H9 (cell line): ENCODE data around the gene CDKAL1. TPM values are rescaled to one million over a fixed set of nuclear protein-coding genes. Genes with fewer than 3 reads are reported as not detected.

Experiments
- DNase-seq: peaks from one replicate; pipeline ENCODE4 v3.0.0-alpha.2; 2017
- H2AFZ ChIP-seq: one replicate; pipeline ENCODE4 v1.6.1; 2013; ENCODE audit warnings: mild to moderate bottlenecking, low read length, control low read depth, moderate library complexity
- H2AK5ac ChIP-seq: 2 replicates; pipeline ENCODE4 v1.6.1; 2013; ENCODE audit warnings: low read length, control low read depth, mixed read lengths; ENCODE audit not compliant: insufficient read length
- H2BK120ac ChIP-seq: one replicate; pipeline ENCODE4 v1.6.1; 2013; ENCODE audit warnings: low read depth, mild to moderate bottlenecking, low read length, control low read depth, inconsistent platforms; ENCODE audit not compliant: poor library complexity, severe bottlenecking
- H2BK12ac ChIP-seq: 2 replicates; pipeline ENCODE4 v1.6.1; 2013; ENCODE audit warnings: low read length, control low read depth, mixed read lengths, low read depth; ENCODE audit not compliant: insufficient read length
- H2BK15ac ChIP-seq: 2 replicates; pipeline ENCODE4 v1.6.1; 2013; ENCODE audit warnings: low read depth, low read length, control low read depth
- H2BK20ac ChIP-seq: one replicate; pipeline ENCODE4 v1.6.1; 2013; ENCODE audit warnings: low read depth, mild to moderate bottlenecking, low read length, control low read depth, inconsistent platforms; ENCODE audit not compliant: poor library complexity, severe bottlenecking
- H2BK5ac ChIP-seq: 2 replicates; pipeline ENCODE4 v1.6.1; 2013; ENCODE audit warnings: low read length, control low read depth, mixed read lengths; ENCODE audit not compliant: insufficient read length
- H3K14ac ChIP-seq: 2 replicates; pipeline ENCODE4 v1.6.1; 2013; ENCODE audit warnings: low read length, control low read depth; ENCODE audit not compliant: insufficient read depth
- H3K18ac ChIP-seq: 2 replicates; pipeline ENCODE4 v1.6.1; 2013; ENCODE audit warnings: low read depth, mild to moderate bottlenecking, mixed read lengths, low read length, control low read depth; ENCODE audit not compliant: insufficient read length
- H3K23ac ChIP-seq: 2 replicates; pipeline ENCODE4 v1.6.1; 2013; ENCODE audit warnings: low read length, control low read depth, mixed read lengths, low read depth; ENCODE audit not compliant: insufficient read length
- H3K23me2 ChIP-seq: 2 replicates; pipeline ENCODE4 v1.6.1; 2013; ENCODE audit warnings: low read depth, mild to moderate bottlenecking, mixed read lengths, low read length, control low read depth; ENCODE audit not compliant: insufficient read length, poor library complexity, severe bottlenecking
- H3K27ac ChIP-seq: 2 replicates; pipeline ENCODE4 v1.5.1; 2013; ENCODE audit warnings: low read length, control low read depth, mixed read lengths, low read depth; ENCODE audit not compliant: insufficient read length
- H3K27me3 ChIP-seq: 2 replicates; pipeline ENCODE4 v1.6.1; 2013; ENCODE audit warnings: low read length, control low read depth, inconsistent platforms; ENCODE audit not compliant: insufficient read depth
- H3K4ac ChIP-seq: 2 replicates; pipeline ENCODE4 v1.6.1; 2013; ENCODE audit warnings: low read depth, mild to moderate bottlenecking, control low read depth, inconsistent platforms, low read length, moderate library complexity
- H3K4me1 ChIP-seq: 2 replicates; pipeline ENCODE4 v1.6.1; 2013; ENCODE audit warnings: low read length, control low read depth, inconsistent platforms; ENCODE audit not compliant: insufficient read depth
- H3K4me2 ChIP-seq: 2 replicates; pipeline ENCODE4 v1.6.1; 2013; ENCODE audit warnings: low read length, control low read depth, mixed read lengths; ENCODE audit not compliant: insufficient read length, insufficient read depth
- H3K56ac ChIP-seq: 2 replicates; pipeline ENCODE4 v1.6.1; 2013; ENCODE audit warnings: low read depth, mild to moderate bottlenecking, mixed read lengths, low read length, control low read depth; ENCODE audit not compliant: insufficient read length
- H3K79me1 ChIP-seq: 2 replicates; pipeline ENCODE4 v1.6.1; 2013; ENCODE audit warnings: low read depth, mild to moderate bottlenecking, moderate library complexity, low read length, control low read depth, inconsistent platforms; ENCODE audit not compliant: insufficient read depth, poor library complexity, severe bottlenecking
- H3K79me2 ChIP-seq: 2 replicates; pipeline ENCODE4 v1.6.1; 2013; ENCODE audit warnings: low read length, control low read depth, inconsistent platforms; ENCODE audit not compliant: insufficient read depth
- H3K9ac ChIP-seq: 2 replicates; pipeline ENCODE4 v1.6.1; 2013; ENCODE audit warnings: low read length, control low read depth, mixed read lengths; ENCODE audit not compliant: insufficient read length; ENCODE audit errors: extremely low read depth
- H3K9me3 ChIP-seq: one replicate; pipeline ENCODE4 v1.6.1; 2013; ENCODE audit warnings: low read depth, low read length, inconsistent platforms; ENCODE audit not compliant: control insufficient read depth
- H3T11ph ChIP-seq: one replicate; pipeline ENCODE4 v1.6.1; 2013; ENCODE audit warnings: mild to moderate bottlenecking, low read length, control low read depth, inconsistent platforms
- H4K20me1 ChIP-seq: one replicate; pipeline ENCODE4 v1.6.1; 2013; ENCODE audit not compliant: control insufficient read depth, insufficient read length, insufficient read depth
- H4K5ac ChIP-seq: 2 replicates; pipeline ENCODE4 v1.6.1; 2013; ENCODE audit warnings: low read depth, mild to moderate bottlenecking, mixed read lengths, low read length, control low read depth; ENCODE audit not compliant: insufficient read length
- H4K8ac ChIP-seq: replicated peaks from 2 replicates; pipeline ENCODE4 v1.6.1; 2013; ENCODE audit warnings: low read length, control low read depth, mixed read lengths, low read depth; ENCODE audit not compliant: insufficient read length
- H4K91ac ChIP-seq: 2 replicates; pipeline ENCODE4 v1.6.1; 2013; ENCODE audit warnings: low read depth, mild to moderate bottlenecking, moderate library complexity, mixed read lengths, low read length, control low read depth; ENCODE audit not compliant: insufficient read length
- H3K27ac Mint-ChIP-seq, 3 experiments: 2 replicates in 2 of 3; 3 replicates in 1 of 3; pipeline ENCODE4 v1.8.0; 2020 to 2021; ENCODE audit warnings: mixed read lengths in 3 of 3, mild to moderate bottlenecking in 1 of 3, moderate library complexity in 1 of 3
- H3K27me3 Mint-ChIP-seq: 2 replicates; pipeline ENCODE4 v1.8.0; 2021; ENCODE audit warnings: low read depth, mild to moderate bottlenecking, moderate library complexity, mixed read lengths
- H3K36me3 Mint-ChIP-seq, 3 experiments: 2 replicates in 2 of 3; 3 replicates in 1 of 3; pipeline ENCODE4 v1.8.0; 2020 to 2021; ENCODE audit warnings: low read depth in 3 of 3, mixed read lengths in 3 of 3; ENCODE audit not compliant: insufficient read depth in 1 of 3
- H3K4me1 Mint-ChIP-seq, 2 experiments: 2 replicates each; pipeline ENCODE4 v1.8.0; 2020; ENCODE audit warnings: mixed read lengths in 2 of 2
- H3K4me3 Mint-ChIP-seq, 2 experiments: 2 replicates in 1 of 2; 3 replicates in 1 of 2; pipeline ENCODE4 v1.8.0; 2020 to 2021; ENCODE audit warnings: mild to moderate bottlenecking in 2 of 2, mixed read lengths in 2 of 2, moderate library complexity in 1 of 2
- H3K9me3 Mint-ChIP-seq, 2 experiments: 2 replicates in 1 of 2; 3 replicates in 1 of 2; pipeline ENCODE4 v1.8.0; 2020; ENCODE audit warnings: mild to moderate bottlenecking in 2 of 2, mixed read lengths in 2 of 2, moderate library complexity in 1 of 2
- CTCF ChIP-seq: fragments of 200-600 bp; sonication (generic); conservative IDR thresholded peaks from 3 replicates; pipeline ENCODE4 v1.8.0; 2021; ENCODE audit warnings: antibody characterized with exemption, mild to moderate bottlenecking
- WGBS: extraction: QIAGEN DNeasy Blood & Tissue Kit; methylation state at CpG from one replicate; pipeline ENCODE4 v1.1.7; 2013; ENCODE audit warnings: missing lambda C conversion rate, low lambda C conversion rate, mixed read lengths; ENCODE audit not compliant: insufficient read length; ENCODE audit errors: extremely low coverage; 5-methylcytosine and 5-hydroxymethylcytosine counted together
- total RNA-seq: library from RNA; stranded (reverse); gene quantifications from 2 replicates; pipeline ENCODE4 v1.2.1, GENCODE V29; 2021

CDKAL1 gene
- total RNA-seq, 1 experiment from 2014 or later: 23.0 TPM

GRCh38 chr6:20640181-20640580 lies 105.9 kb downstream of the CDKAL1 start:
- no peaks in the 10 kb centered on the region for H3K9me3 Mint-ChIP-seq
- Histone ChIP-seq H2BK120ac (no peak overlapping the region), H3K18ac (no peak overlapping the region), H3K27ac (no peak overlapping the region), H3K79me1 (no peaks in the 10 kb centered on the region), H2BK15ac (no peak overlapping the region), H4K91ac (no peak overlapping the region), H3K79me2 (no peaks in the 10 kb centered on the region; the same call in 1 of the 2 replicates), H3K27me3 (no peaks in the 10 kb centered on the region), H2AK5ac (no peak overlapping the region), H3K23me2 (no peaks in the 10 kb centered on the region), H3K9ac (no peak overlapping the region), H3K56ac (no peak overlapping the region), H3K4me2 (no peak overlapping the region), H3K4ac (no peak overlapping the region), H3T11ph (no peak overlapping the region), H3K23ac (no peak overlapping the region), H3K9me3 (no peaks in the 10 kb centered on the region), H2BK20ac (no peak overlapping the region), H4K5ac (no peak overlapping the region), H4K8ac (no peak overlapping the region), H3K4me1 (0 out of 2 replicates have a peak, but pooled peaks cover 2% of the 10 kb centered on the region), H2BK12ac (no peak overlapping the region), H2BK5ac (no peak overlapping the region), H4K20me1 (no peaks in the 10 kb centered on the region), H3K14ac (no peak overlapping the region), H2AFZ (no peak overlapping the region)
- peaks cover 0 to 5% (median 3%) of the 10 kb centered on the region in 3 experiments; a peak in 2 of 7 replicates for H3K36me3 Mint-ChIP-seq
- WGBS: no CpG with 5 or more reads among the region's 2 CpGs
- no peak for TF ChIP-seq CTCF
- peak overlapping the region in 1 of 3 experiments; percentile 35; a peak in 1 of 7 replicates for H3K27ac Mint-ChIP-seq
- H3K4me1 Mint-ChIP-seq: peaks cover 8 to 11% of the 10 kb centered on the region in 2 experiments
- no peak overlapping the region for H3K4me3 Mint-ChIP-seq
- no peak for DNase-seq
- no peaks in the 10 kb centered on the region for H3K27me3 Mint-ChIP-seq
